Measurements from ENCODE around the gene MAML1. TPM values are rescaled to one million over a fixed set of nuclear protein-coding genes. Genes with fewer than 3 reads are reported as not detected.

The MAML1 gene
- total and polyA plus RNA-seq, 10 of the 15 experiments (the other 5 are each of a cell fraction or from before 2014, with no cell fraction given), result 0.42 to 23.9 (median 7.3) TPM

DNA sequence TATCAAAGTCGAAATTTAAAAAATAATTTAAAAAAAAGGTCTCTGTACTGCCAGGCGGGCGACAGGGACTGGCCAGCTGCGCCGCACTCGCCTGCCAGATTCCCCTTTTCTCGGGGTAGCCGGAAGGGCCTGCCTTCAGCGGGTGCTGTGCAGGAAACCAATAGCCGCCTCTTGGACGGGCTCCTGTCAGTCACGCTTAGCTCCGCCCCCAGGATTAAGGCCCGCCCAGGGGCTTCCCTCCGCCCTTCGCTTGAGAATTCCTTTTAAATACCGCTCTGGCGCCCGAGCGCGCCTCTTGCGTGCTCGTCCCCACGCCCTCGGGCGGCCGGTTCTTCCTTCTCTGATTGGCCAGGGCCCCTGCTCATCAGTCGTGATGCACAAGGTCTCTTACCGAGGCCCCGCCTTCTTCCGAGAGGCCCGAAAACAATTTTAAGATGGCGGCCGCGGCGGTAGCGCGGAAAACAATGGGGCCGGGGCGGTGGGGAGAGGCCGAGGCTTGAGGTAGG is at the start of gene MAML1 (continued):
- TF ChIP-seq, protein P1, sequence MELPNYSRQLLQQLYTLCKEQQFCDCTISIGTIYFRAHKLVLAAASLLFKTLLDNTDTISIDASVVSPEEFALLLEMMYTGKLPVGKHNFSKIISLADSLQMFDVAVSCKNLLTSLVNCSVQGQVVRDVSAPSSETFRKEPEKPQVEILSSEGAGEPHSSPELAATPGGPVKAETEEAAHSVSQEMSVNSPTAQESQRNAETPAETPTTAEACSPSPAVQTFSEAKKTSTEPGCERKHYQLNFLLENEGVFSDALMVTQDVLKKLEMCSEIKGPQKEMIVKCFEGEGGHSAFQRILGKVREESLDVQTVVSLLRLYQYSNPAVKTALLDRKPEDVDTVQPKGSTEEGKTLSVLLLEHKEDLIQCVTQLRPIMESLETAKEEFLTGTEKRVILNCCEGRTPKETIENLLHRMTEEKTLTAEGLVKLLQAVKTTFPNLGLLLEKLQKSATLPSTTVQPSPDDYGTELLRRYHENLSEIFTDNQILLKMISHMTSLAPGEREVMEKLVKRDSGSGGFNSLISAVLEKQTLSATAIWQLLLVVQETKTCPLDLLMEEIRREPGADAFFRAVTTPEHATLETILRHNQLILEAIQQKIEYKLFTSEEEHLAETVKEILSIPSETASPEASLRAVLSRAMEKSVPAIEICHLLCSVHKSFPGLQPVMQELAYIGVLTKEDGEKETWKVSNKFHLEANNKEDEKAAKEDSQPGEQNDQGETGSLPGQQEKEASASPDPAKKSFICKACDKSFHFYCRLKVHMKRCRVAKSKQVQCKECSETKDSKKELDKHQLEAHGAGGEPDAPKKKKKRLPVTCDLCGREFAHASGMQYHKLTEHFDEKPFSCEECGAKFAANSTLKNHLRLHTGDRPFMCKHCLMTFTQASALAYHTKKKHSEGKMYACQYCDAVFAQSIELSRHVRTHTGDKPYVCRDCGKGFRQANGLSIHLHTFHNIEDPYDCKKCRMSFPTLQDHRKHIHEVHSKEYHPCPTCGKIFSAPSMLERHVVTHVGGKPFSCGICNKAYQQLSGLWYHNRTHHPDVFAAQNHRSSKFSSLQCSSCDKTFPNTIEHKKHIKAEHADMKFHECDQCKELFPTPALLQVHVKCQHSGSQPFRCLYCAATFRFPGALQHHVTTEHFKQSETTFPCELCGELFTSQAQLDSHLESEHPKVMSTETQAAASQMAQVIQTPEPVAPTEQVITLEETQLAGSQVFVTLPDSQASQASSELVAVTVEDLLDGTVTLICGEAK (IDR thresholded peaks at IDR 0.05; ENCODE audit: borderline replicate concordance), result peak; percentile 52; the same call in 1 of the 2 replicates
- peak; percentile 65 for TF ChIP-seq GABPA (IDR thresholded peaks at IDR 0.05; ENCODE audit: low read depth)
- peak in 1 of 2 experiments; percentile 5; a peak in 1 of 4 replicates for TF ChIP-seq IKZF2 (IDR thresholded peaks at IDR 0.05)
- TF ChIP-seq CHD1 (IDR thresholded peaks at IDR 0.05; ENCODE audit: low read depth, low read length), result peak; percentile 46; the same call in 1 of the 2 replicates
- TF ChIP-seq HDAC6 (IDR thresholded peaks at IDR 0.05; ENCODE audit: unreplicated experiment), result peak; percentile 26
- TF ChIP-seq, protein P2, sequence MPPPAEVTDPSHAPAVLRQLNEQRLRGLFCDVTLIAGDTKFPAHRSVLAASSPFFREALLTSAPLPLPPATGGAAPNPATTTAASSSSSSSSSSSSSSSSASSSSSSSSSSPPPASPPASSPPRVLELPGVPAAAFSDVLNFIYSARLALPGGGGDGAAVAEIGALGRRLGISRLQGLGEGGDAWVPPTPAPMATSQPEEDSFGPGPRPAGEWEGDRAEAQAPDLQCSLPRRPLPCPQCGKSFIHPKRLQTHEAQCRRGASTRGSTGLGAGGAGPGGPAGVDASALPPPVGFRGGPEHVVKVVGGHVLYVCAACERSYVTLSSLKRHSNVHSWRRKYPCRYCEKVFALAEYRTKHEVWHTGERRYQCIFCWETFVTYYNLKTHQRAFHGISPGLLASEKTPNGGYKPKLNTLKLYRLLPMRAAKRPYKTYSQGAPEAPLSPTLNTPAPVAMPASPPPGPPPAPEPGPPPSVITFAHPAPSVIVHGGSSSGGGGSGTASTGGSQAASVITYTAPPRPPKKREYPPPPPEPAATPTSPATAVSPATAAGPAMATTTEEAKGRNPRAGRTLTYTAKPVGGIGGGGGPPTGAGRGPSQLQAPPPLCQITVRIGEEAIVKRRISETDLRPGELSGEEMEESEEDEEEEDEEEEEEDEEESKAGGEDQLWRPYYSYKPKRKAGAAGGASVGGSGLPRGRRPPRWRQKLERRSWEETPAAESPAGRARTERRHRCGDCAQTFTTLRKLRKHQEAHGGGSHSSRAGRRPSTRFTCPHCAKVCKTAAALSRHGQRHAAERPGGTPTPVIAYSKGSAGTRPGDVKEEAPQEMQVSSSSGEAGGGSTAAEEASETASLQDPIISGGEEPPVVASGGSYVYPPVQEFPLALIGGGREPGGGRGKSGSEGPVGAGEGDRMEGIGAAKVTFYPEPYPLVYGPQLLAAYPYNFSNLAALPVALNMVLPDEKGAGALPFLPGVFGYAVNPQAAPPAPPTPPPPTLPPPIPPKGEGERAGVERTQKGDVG (CRISPR knock-in tag; IDR thresholded peaks at IDR 0.05), result no peak
- no peak for TF ChIP-seq GATAD2B (conservative IDR thresholded peaks at IDR 0.05; ENCODE audit: low read depth)
- TF ChIP-seq, protein P3, sequence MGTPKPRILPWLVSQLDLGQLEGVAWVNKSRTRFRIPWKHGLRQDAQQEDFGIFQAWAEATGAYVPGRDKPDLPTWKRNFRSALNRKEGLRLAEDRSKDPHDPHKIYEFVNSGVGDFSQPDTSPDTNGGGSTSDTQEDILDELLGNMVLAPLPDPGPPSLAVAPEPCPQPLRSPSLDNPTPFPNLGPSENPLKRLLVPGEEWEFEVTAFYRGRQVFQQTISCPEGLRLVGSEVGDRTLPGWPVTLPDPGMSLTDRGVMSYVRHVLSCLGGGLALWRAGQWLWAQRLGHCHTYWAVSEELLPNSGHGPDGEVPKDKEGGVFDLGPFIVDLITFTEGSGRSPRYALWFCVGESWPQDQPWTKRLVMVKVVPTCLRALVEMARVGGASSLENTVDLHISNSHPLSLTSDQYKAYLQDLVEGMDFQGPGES (IDR thresholded peaks at IDR 0.05), result peak; percentile 79; the same call in 1 of the 2 replicates
- TF ChIP-seq, protein P4, sequence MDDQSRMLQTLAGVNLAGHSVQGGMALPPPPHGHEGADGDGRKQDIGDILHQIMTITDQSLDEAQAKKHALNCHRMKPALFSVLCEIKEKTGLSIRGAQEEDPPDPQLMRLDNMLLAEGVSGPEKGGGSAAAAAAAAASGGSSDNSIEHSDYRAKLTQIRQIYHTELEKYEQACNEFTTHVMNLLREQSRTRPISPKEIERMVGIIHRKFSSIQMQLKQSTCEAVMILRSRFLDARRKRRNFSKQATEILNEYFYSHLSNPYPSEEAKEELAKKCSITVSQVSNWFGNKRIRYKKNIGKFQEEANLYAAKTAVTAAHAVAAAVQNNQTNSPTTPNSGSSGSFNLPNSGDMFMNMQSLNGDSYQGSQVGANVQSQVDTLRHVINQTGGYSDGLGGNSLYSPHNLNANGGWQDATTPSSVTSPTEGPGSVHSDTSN (IDR thresholded peaks at IDR 0.05; ENCODE audit: insufficient replicate concordance, low read depth, low read length), result peak; percentile 95
- 0 out of 2 replicates have a peak, but pooled peaks have one; percentile 37 for TF ChIP-seq RB1 (IDR thresholded peaks at IDR 0.05; ENCODE audit: borderline replicate concordance)
- peak; percentile 40 for TF ChIP-seq FOS (IDR thresholded peaks at IDR 0.05; ENCODE audit: borderline replicate concordance, extremely low read depth, insufficient read length)
- TF ChIP-seq, protein P5, sequence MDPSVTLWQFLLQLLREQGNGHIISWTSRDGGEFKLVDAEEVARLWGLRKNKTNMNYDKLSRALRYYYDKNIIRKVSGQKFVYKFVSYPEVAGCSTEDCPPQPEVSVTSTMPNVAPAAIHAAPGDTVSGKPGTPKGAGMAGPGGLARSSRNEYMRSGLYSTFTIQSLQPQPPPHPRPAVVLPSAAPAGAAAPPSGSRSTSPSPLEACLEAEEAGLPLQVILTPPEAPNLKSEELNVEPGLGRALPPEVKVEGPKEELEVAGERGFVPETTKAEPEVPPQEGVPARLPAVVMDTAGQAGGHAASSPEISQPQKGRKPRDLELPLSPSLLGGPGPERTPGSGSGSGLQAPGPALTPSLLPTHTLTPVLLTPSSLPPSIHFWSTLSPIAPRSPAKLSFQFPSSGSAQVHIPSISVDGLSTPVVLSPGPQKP (IDR thresholded peaks at IDR 0.05; ENCODE audit: low read depth, low read length), result peak; percentile 36; the same call in 1 of the 2 replicates
- TF ChIP-seq NFYB (IDR thresholded peaks at IDR 0.05; ENCODE audit: insufficient read depth, low read depth, low read length), result peak; percentile 92
- TF ChIP-seq CREM (IDR thresholded peaks at IDR 0.05; ENCODE audit: low read depth), result peak; percentile 85
- TF ChIP-seq KAT2A (conservative IDR thresholded peaks at IDR 0.05; ENCODE audit: control insufficient read depth, low read depth, low read length), result no peak
- TF ChIP-seq TCF12 (IDR thresholded peaks at IDR 0.05; ENCODE audit: low read depth, low read length), result peak; percentile 29; the same call in 1 of the 2 replicates
- TF ChIP-seq, protein P6, sequence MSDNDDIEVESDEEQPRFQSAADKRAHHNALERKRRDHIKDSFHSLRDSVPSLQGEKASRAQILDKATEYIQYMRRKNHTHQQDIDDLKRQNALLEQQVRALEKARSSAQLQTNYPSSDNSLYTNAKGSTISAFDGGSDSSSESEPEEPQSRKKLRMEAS (IDR thresholded peaks at IDR 0.05; ENCODE audit: low read depth, low read length), result peak; percentile 51; the same call in 1 of the 2 replicates
